Measurements from ENCODE around the gene CTNNA1.

GRCh38 chr5:138736293-138736692, 16.9 kb upstream of the CTNNA1 start:
- TF ChIP-seq ZFP30 (CRISPR knock-in tag; IDR thresholded peaks at IDR 0.05) (no peak), CSRNP3 (CRISPR knock-in tag; IDR thresholded peaks at IDR 0.05) (no peak), SNAI2 (CRISPR knock-in tag; IDR thresholded peaks at IDR 0.05) (no peak), TOX (CRISPR knock-in tag; IDR thresholded peaks at IDR 0.05; ENCODE audit: borderline replicate concordance) (no peak), ISL1 (CRISPR knock-in tag; IDR thresholded peaks at IDR 0.05) (no peak), TSHZ2 (CRISPR knock-in tag; IDR thresholded peaks at IDR 0.05) (no peak), ARNTL (CRISPR knock-in tag; IDR thresholded peaks at IDR 0.05; ENCODE audit: borderline replicate concordance, low read depth) (no peak), TCF4 (CRISPR knock-in tag; IDR thresholded peaks at IDR 0.05; ENCODE audit: borderline replicate concordance) (no peak)

Measured in SK-N-SH treated with all-trans-retinoic acid at 6 μM for 48 hours (cell line).